ENCODE results near the gene GALNT2.

The GALNT2 gene

GRCh38 chr1:230144010-230144614 lies 77.1 kb downstream of the GALNT2 start:
- DNase-seq (ENCODE audit: low read depth in 1 of 2, low spot score in 1 of 2), result no peak

- DNase-seq (ENCODE audit: low read depth in 1 of 2, low spot score in 1 of 2), result no peak
Measured at GRCh38 chr1:230144758-230145504, 77.9 kb downstream of the GALNT2 start.

- no peak for DNase-seq (ENCODE audit: low read depth in 1 of 2, low spot score in 1 of 2)
Measured at GRCh38 chr1:230145505-230145899, 78.5 kb downstream of the GALNT2 start.

GRCh38 chr1:230145953-230146476 lies 79.0 kb downstream of the GALNT2 start:
- no peak for DNase-seq (ENCODE audit: low read depth in 1 of 2, low spot score in 1 of 2)

GRCh38 chr1:230146709-230147108 lies 79.7 kb downstream of the GALNT2 start:
- DNase-seq (ENCODE audit: low read depth in 1 of 2, low spot score in 1 of 2), result no peak

DNA sequence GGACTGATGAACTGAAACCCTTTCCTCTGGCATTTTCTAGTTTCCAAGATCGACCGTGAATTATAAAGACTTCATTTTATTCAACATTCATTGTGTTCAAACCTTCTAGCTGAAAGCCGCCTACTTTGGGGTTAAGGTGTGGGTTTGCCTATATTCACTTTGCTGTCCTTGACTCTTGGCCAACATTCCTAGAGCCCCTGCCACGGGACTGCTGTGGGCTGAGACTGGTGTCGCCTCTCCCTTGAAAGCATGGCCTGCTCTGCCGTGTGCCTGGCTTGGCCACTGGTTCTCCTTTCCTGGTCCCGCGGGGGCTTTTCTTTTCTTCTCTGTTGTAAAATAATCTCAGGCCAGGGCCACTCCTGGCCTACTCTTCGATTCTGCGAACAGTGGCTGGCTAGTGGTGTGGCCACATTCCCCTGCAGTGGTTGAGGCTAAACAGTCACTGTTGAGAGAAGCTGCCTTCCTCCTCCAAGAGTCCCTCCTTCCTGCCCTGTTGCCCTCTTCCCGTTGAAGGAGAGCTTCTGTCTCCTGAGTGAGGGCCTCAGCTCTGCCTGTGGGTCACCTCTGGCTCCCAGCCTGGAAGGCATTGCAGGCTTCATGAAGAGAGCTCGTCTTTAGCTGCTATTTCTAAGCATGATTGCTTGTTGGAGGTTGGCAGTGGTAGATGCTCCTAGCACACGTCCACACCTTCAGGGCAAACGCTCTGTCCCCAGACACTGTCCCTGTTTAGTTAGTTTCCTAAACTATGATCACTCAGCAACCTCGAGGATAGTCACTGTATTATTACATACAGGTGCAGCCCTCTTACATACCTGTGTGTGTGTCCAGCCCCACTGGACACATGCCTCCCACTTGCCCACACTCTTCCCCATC lies 80.5 kb downstream of the GALNT2 start:
- DNase-seq (ENCODE audit: low read depth in 1 of 2, low spot score in 1 of 2), result no peak

GRCh38 chr1:230148126-230148652 lies 81.2 kb downstream of the GALNT2 start:
- no peak for DNase-seq (ENCODE audit: low read depth in 1 of 2, low spot score in 1 of 2)

DNA sequence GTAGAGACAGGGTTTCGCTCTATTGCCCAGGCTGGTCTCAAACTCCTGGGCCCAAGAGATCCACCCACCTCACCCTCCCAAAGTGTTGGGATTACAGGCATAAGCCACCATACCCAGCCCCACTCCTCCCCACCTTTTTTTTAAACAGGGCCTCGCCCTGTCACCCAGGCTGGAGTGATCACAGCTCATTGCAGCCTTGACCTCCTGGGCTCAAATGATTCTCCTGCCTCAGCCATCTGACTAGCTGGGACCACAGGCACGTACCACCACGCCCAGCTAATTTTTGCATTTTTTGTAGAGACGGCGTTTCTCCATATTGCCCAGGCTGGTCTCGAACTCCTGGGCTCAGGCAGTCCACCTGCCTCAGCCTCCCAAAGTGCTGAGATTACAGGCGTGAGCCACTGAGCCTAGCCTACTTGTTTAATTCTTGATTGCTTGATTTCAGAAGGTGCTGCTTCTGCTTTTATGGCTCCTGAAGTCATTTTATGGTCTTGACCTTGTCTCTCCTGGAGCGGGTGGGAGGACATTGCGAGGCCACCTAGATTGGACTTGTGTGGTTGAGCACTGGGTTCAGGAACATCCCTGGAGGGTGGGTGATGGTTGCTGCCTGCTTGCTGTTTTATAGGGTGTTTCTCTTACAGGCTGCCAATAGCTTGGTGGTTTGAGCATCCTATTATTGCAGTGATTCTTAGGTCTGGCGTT lies 81.9 kb downstream of the GALNT2 start:
- DNase-seq (ENCODE audit: low read depth in 1 of 2, low spot score in 1 of 2), result no peak

DNA sequence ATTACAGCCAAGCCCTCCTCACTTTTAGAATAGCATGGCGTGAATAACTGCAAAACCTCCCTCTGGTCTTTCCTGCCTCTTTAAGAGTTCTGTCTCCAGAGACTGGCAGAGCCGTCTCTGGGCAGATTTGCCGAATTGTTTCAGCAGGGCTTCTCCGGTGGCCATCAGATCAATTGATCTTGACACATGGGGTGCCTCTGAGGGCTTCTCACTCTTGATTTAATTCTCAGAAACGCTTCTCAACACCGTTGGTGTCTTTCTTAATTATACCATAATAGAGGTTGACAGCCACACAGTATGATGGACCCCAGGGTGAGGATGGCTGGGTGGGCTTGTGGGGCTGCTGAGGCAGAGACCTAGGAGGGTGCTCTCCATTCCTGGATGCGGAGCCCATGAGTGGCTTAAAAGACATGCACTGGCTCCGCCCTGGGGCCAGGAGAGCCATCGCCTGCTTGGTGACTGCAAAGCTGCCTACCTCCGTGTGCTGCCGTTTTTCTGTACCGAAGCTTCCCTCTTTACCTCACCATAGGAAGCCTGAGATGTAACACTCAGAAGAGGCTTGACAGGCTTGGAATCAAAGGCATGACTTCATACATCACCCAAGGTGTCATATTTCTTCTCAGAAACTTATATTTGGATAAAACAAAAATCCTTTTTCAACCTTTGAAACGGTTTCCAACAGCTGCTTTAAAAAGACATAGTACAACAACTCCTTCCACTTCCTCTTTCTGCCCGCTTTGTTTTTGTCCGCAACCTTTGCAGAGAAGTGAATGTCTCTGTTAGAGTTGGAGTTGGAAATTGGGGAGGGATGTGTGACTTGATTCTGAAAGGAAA lies 82.9 kb downstream of the GALNT2 start:
- DNase-seq (ENCODE audit: low read depth in 1 of 2, low spot score in 1 of 2), result no peak

GRCh38 chr1:230150615-230151014 lies 83.6 kb downstream of the GALNT2 start:
- DNase-seq (ENCODE audit: low read depth in 1 of 2, low spot score in 1 of 2), result no peak

DNA sequence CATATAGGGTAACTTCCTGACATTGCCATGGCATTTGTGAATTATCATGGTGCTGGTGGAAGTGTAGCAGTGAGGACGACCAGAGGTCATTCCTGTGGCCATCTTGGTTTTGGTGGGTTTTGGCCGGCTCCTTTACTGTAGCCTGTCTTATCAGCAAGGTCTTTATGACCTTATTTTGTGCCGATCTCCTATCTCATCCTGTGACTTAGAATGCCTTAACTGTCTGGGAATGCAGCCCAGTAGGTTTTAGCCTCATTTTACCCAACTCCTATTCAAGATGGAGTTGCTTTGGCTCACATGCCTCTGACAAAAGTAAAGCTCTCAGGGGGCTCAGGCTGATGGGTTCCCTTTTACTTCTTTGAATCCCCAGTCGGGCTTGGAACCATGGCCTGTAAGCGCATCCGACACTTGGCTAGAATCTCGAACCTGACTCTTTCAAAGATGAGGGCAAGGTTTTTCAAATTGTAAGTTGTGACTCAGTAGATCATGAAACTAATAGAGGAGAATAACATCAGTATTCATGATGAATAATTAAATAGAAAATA lies 85.0 kb downstream of the GALNT2 start:
- DNase-seq (ENCODE audit: low read depth in 1 of 2, low spot score in 1 of 2), result no peak

DNA sequence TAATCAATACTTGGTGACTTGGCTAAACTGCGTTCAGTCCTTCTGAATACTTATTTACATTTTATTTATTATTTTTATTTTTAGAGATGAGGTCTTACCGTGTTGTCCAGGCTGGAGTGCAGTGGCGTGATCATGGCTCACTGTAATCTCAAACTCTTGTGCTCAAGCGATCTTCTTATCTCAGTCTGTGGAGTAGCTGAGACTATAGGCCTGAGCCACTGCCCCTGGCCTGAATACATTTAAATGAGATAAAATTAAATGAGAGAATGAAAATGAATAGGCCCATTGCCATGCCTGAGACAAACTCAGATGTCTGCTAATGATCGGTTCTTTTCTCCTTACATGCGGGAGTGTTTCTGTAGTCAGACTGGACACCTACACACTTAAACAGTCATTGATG lies 86.0 kb downstream of the GALNT2 start:
- no peak for DNase-seq (ENCODE audit: low read depth in 1 of 2, low spot score in 1 of 2)

DNA sequence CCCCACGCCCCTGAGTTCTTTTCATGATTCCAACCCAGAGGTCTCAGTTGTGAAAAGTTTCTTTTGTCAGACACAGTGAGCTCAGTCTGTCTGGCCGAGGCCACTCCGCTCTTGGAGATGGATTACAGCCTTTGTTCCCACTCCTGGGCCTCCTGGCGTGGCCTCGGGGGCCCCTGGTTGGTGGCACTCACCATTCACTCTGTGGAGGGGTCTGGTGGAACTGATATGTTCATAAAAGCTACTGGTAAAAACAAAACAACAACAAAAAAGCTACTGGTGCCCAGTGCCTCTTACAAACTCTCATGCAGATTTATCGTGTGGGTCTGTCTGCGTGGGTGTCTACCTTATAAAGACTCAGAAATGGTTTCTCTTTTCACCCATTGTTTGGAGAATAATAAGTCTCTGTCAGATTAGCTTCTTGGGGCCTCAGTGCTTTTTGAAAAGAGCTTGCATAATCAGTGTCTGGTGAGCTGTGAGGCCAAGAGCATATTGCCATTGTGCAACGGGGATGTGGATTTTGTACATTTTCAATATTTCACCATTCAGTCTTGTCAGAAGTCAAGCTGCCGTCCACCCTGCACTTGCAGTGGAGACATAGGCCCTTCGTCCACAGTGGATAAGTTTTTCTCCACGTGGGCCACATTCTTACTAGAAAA lies 86.7 kb downstream of the GALNT2 start:
- DNase-seq (ENCODE audit: low read depth in 1 of 2, low spot score in 1 of 2), result no peak

DNA sequence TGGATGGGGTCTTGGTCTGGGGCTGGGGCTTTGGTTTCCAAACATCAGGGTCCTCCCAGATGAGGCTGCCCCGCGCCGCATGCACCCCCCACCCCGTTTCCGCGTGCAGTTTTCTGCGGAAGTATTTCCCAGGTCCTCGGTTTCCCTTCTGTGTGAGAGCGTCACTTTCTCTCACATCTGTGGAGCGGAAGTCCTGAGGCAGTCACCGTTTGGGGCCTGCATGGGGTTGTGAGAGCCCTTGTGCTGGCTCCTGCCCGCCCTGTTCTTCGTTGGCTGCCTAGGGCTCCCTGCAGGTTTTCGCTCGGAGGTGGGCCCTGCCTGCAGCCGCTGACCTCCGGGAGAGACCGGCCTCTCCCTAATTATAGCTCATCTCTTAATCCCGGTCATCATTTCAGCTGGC lies 88.0 kb downstream of the GALNT2 start:
- no peak for DNase-seq (ENCODE audit: low read depth in 1 of 2, low spot score in 1 of 2)

DNA sequence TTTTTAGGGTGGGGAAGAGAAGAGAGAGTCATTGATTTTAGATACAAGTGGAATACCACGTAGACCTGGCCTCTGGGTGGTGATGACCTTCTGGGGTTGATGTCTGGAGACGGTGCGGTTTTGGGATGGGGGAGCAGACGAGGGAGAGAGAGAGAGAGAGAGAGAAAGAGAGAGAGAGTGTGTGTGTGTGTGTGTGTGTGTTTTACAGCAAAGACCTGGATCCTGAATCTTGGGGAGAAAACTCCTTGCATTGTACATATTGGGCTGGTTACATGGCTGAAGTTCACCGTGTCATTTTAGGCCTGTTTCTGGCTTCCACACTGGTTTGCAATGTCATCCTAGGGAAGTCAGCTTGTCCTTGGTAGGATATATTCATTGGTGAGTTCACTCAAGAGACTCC lies 89.0 kb downstream of the GALNT2 start:
- no peak for DNase-seq (ENCODE audit: low read depth in 1 of 2, low spot score in 1 of 2)

- no peak for DNase-seq (ENCODE audit: low read depth in 1 of 2, low spot score in 1 of 2)
Measured at GRCh38 chr1:230156536-230156935, 89.5 kb downstream of the GALNT2 start.

- no peak for DNase-seq (ENCODE audit: low read depth in 1 of 2, low spot score in 1 of 2)
Measured at GRCh38 chr1:230157420-230158390, 90.7 kb downstream of the GALNT2 start.

Measured in stimulated activated CD4-positive, alpha-beta T cell treated with anti-CD3 and anti-CD28 coated beads, Interleukin-15, amount 100 ng/mL, for 1 hour (primary cell).